ENCODE measurements around the gene COL5A1. TPM values are rescaled to one million over a fixed set of nuclear protein-coding genes. Genes with fewer than 3 reads are reported as not detected.
A peak's percentile ranks its signal among the peaks of the same experiment; 100 is the strongest.

COL5A1 gene
- total and polyA plus RNA-seq, 11 donors = 7.6 to 91.3 (median 13.4) TPM

DNA sequence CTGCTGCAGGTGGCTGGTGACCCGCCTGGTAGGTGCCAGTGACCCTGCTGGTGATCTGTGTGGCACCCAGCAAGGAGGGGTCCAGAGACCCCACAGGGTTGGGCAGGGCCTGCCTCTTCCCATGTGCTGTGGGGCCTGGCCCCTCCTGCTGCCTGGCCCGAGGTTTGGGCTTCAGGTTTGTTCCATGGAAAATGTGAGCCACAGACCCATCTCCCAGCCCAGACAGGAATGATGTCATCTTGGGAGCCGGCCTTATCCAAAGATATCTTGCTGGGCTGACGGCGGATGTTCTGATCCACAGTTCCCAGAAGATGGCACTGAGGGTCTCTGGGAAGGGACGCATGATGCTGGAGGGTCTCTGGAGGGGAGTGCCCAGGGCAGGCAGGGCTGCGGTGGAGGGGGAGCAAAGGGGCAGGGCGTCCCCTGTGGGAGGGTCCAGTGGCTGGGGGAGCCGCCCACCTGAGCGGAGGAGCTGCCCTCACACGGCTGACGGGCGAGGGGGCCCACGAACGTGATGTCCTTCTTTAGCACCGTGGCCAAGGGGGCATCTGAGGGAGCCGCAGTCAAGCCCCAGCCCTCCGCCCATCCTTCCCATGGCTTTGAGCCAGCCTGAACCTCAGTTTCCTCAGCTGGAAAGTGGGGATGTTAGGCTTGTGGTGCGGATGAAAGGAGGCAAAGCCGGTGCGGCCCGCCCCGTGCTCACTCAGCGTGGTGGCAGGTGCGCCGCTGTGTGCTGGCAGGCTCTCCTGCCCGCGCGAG lies 68.1 kb downstream of the COL5A1 start:
- 74 to 81% (median 80%) methylated on average over 26 to 29 of the region's 29 CpGs for WGBS, 4 donors
- DNase-seq = peak; percentile 59 to 74 (median 68)

GRCh38 chr9:134710271-134710540 lies 68.6 kb downstream of the COL5A1 start:
- peaks cover 0 to 57% (median 26%) of the 10 kb centered on the region in 12 donors for H3K4me1 ChIP-seq
- ATAC-seq (no peak), DNase-seq (no peak)
- WGBS, 4 donors = 79 to 81% (median 79%) methylated on average over 4 to 8 of the region's 8 CpGs
- peak overlapping the region in 8 of 12 donors; percentile 39 to 92 (median 71) for H3K27ac ChIP-seq
- H3K9me3 ChIP-seq = no peaks in the 10 kb centered on the region
- H3K36me3 ChIP-seq = peaks cover 0 to 12% (median 0%) of the 10 kb centered on the region in 9 donors
- no peak overlapping the region for H3K4me3 ChIP-seq
- H3K27me3 ChIP-seq = no peaks in the 10 kb centered on the region
- intact Hi-C loops (cut with DNase I) = no loop called here
- TF ChIP-seq, protein P1, sequence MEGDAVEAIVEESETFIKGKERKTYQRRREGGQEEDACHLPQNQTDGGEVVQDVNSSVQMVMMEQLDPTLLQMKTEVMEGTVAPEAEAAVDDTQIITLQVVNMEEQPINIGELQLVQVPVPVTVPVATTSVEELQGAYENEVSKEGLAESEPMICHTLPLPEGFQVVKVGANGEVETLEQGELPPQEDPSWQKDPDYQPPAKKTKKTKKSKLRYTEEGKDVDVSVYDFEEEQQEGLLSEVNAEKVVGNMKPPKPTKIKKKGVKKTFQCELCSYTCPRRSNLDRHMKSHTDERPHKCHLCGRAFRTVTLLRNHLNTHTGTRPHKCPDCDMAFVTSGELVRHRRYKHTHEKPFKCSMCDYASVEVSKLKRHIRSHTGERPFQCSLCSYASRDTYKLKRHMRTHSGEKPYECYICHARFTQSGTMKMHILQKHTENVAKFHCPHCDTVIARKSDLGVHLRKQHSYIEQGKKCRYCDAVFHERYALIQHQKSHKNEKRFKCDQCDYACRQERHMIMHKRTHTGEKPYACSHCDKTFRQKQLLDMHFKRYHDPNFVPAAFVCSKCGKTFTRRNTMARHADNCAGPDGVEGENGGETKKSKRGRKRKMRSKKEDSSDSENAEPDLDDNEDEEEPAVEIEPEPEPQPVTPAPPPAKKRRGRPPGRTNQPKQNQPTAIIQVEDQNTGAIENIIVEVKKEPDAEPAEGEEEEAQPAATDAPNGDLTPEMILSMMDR (IDR thresholded peaks at IDR 0.05) = no peak
- TF ChIP-seq POLR2A (IDR thresholded peaks at IDR 0.05) = no peak

More for the DNA sequence above, 68.1 kb downstream of the COL5A1 start:
- no peak for TF ChIP-seq POLR2A (IDR thresholded peaks at IDR 0.05)
- TF ChIP-seq, protein P1 (IDR thresholded peaks at IDR 0.05) = no peak
- H3K36me3 ChIP-seq = peaks cover 0 to 12% (median 0%) of the 10 kb centered on the region in 9 donors
- H3K27ac ChIP-seq = peak overlapping the region in 8 of 12 donors; percentile 39 to 92 (median 72)
- H3K4me3 ChIP-seq = no peak overlapping the region
- peak; percentile 34 to 74 (median 54) for ATAC-seq
- no peaks in the 10 kb centered on the region for H3K27me3 ChIP-seq
- intact Hi-C loops (cut with DNase I) = loop anchor here in 2 of 10 donors (10.0 kb wide), 1 partner anchor 275 kb away; no protein-coding TSS in a partner anchor
- H3K9me3 ChIP-seq = no peaks in the 10 kb centered on the region
- H3K4me1 ChIP-seq = peaks cover 0 to 62% (median 26%) of the 10 kb centered on the region in 12 donors

DNA sequence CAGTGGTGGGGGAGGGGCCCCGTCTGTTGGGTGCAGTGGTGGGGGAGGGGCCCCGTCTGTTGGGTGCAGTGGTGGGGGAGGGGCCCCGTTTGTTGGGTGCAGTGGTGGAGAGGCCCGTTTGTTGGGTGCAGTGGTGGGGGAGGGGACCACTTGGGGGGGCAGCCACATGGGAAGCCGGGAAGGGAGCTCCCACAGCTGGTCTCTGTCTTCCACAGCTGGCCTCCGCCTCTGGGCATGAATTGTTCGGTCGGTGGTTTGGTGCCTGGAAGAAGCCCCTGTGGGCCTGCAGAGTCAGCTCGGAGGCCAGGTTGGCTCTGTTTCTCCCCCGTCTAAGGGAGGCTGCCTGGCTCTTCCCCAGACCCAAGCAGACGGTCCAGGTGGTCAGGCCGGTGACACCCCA lies 69.3 kb downstream of the COL5A1 start:
- Histone ChIP-seq H3K27me3 (no peaks in the 10 kb centered on the region), H3K4me1 (peaks cover 0 to 54% (median 26%) of the 10 kb centered on the region in 12 donors), H3K36me3 (peaks cover 0 to 12% (median 0%) of the 10 kb centered on the region in 9 donors), H3K9me3 (no peaks in the 10 kb centered on the region), H3K4me3 (no peak overlapping the region), H3K27ac (peak overlapping the region in 6 of 12 donors; percentile 27 to 92 (median 48))
- intact Hi-C loops (cut with DNase I) = no loop called here
- ATAC-seq = no peak
- 71 to 86% (median 85%) methylated on average over 6 to 12 of the region's 12 CpGs for WGBS, 4 donors
- TF ChIP-seq POLR2A (IDR thresholded peaks at IDR 0.05) = no peak
- DNase-seq = no peak

GRCh38 chr9:134712243-134712642 lies 70.6 kb downstream of the COL5A1 start:
- peaks cover 0 to 43% (median 19%) of the 10 kb centered on the region in 12 donors for H3K4me1 ChIP-seq
- DNase-seq (no peak), ATAC-seq (no peak)
- H3K9me3 ChIP-seq = no peaks in the 10 kb centered on the region
- WGBS, 4 donors = 42 to 51% (median 50%) methylated on average over 2 of the region's 2 CpGs
- H3K27me3 ChIP-seq = no peaks in the 10 kb centered on the region
- TF ChIP-seq POLR2A (IDR thresholded peaks at IDR 0.05) = no peak
- TF ChIP-seq, protein P1 (IDR thresholded peaks at IDR 0.05) = no peak
- intact Hi-C loops (cut with DNase I) = no loop called here
- no peak overlapping the region for H3K4me3 ChIP-seq
- peaks cover 0 to 15% (median 0%) of the 10 kb centered on the region in 9 donors for H3K36me3 ChIP-seq
- peak overlapping the region in 2 of 12 donors; percentile 64 to 92 for H3K27ac ChIP-seq

Measured in heart left ventricle (tissue), 16 donors.